M059J (cell line): ENCODE data around the gene KLHL11. TPM values are rescaled to one million over a fixed set of nuclear protein-coding genes. Genes with fewer than 3 reads are reported as not detected.

ENCODE experiments used
- DNase-seq: peaks from one replicate; pipeline ENCODE4 v3.0.0-alpha.2; 2012; ENCODE audit warnings: low read depth
- total RNA-seq: library from RNA; depleted of rRNA; stranded (reverse); fragments of >200 nt; shearing (Covaris generic); gene quantifications from 2 replicates; pipeline ENCODE4 v1.2.3, GENCODE V29; 2014; rRNA removed

Gene KLHL11, protein sequence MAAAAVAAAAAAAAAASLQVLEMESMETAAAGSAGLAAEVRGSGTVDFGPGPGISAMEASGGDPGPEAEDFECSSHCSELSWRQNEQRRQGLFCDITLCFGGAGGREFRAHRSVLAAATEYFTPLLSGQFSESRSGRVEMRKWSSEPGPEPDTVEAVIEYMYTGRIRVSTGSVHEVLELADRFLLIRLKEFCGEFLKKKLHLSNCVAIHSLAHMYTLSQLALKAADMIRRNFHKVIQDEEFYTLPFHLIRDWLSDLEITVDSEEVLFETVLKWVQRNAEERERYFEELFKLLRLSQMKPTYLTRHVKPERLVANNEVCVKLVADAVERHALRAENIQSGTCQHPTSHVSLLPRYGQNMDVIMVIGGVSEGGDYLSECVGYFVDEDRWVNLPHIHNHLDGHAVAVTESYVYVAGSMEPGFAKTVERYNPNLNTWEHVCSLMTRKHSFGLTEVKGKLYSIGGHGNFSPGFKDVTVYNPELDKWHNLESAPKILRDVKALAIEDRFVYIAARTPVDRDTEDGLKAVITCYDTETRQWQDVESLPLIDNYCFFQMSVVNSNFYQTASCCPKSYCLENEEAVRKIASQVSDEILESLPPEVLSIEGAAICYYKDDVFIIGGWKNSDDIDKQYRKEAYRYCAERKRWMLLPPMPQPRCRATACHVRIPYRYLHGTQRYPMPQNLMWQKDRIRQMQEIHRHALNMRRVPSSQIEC
- 12.1 and 17.1 TPM in 2 replicates for total RNA-seq

DNA sequence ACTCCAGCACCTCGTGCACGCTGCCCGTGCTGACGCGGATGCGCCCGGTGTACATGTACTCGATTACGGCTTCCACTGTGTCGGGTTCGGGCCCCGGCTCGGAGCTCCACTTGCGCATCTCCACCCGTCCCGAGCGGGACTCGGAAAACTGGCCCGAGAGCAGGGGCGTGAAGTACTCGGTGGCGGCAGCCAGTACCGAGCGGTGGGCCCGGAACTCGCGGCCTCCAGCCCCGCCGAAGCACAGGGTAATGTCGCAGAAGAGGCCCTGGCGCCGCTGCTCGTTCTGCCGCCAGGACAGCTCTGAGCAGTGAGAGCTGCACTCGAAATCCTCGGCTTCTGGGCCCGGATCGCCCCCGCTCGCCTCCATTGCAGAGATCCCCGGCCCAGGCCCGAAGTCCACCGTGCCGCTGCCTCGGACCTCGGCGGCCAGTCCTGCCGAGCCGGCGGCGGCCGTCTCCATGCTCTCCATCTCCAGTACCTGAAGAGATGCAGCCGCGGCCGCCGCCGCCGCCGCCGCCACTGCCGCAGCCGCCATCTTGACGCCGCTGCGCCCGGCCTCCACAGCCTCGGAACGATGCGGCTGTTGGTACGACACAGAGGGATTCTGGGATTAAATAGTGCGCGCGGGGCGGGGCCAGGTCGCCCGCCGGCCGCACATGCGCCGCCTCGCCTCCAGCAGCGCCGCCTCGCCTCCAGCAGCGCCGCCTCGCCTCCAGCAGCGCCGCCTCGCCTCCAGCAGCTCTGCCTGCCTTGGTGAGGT is at the start of gene KLHL11:
Gene KLHL11, minus strand, starts transcription at position 588 of the 760 bp plus-strand sequence. Its CDS starts 53 bp downstream, at position 535.
- peak; percentile 85 for DNase-seq

DNA sequence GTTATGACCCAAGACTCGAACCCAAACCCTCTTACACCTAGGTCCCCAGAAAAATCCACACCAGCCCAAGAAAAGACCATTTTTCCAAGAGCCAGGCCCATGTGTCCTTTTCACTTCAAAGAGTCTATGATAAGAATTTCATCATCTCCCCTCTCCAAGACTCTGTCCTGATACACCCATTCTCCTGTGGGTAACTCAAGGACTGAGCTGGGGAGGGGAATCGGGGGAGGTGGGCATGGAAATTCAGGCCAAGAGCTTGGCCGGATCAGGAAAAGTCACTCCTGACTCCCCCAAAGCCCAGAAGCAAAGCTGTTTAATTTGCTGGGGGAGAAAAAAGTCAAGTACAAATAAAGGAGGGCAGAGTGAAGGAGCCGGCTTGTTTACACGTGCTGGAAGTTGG is 49.8 kb upstream of the KLHL11 start:
- DNase-seq, result no peak

DNA sequence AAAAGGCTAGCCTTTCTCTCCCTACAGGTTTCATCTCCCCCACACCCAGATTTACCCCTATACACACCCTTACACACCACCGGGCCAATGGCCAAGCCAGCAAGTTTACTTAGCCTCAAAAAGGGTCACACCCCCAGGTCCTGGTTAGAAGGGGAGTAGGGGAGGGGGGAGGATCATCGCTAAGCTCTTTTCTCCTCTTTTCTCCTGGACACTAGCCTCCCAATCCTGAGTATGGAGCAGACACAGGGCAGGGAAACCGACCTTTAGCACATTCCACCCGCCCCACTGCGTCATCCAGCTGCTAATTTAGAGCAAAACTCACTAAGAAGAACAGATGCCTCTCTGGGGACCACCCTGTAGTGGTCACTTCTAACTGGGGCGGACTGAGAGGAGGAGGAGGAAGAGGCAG is 49.1 kb upstream of the KLHL11 start:
- no peak for DNase-seq

DNA sequence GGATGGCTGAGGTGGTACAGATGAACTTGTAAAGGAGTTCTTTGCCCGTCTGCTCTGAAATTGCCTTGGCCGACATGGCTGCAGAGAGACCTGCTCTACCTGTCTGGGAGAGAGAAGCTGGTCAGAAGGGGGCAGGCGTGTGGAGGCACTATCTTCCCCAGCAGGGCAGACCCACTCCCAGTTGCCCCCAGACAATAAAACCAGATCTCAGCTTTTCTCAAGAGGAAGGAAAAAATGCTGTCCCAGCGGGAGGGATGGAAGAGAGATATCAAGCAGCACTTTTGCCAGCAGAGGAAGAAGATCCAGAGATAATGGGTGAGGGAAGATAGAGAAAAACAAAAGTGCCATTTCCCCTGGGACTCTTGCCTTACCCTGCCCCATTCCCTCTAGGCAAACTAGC is 48.6 kb upstream of the KLHL11 start:
- no peak for DNase-seq

DNA sequence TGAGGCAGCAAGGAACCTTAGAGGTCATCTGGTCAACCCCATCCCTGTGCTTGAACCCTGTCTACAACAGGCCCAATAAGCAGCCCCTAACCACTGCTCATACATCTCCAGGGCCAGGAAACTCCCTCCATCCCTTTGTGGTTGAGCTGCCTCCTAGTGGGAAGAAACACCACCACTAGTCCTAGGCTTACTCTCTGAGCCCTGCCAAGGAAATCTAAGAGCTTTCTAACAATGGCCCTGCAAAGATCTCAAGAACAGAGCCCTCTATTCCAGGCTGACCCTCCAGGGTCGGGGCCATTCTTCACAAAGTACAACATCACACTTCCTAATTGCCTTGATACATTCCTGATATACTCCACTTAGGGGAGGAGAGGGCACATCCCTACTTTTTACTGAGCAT is 47.7 kb upstream of the KLHL11 start:
- DNase-seq, result no peak

DNA sequence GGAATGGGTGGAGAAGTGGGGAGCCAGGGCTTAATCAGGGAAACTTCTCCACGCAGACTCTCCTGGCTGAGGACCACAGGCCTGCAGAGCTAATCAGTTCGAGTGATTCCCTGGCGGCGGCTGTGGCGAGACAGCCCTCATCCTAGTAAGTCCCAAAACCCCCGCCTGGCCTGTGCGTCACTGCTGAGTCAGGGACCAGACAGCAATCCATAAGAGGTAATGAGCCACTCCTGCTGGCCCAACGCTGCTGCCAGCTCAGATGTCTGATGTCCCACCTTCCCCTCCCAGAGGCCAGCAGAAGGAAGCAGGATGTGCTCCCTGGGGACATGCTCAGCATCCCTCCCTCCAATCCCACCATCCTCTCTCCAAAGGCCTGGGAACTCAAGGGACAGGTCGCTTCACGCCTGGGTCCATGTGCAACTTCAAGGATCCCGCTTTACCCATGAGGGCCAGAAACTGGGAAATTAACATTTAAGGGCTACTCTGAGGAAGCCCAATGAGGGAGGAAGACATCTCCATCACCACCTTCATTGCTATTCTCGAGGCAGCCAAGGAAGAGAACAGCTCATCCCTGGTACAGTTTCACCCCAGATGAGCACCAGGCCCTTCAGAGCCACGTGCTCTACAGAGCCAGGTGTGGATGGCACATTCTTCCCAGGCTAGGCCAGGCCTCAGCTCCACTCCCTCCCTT is 45.6 kb upstream of the KLHL11 start:
- peak; percentile 98 for DNase-seq

DNA sequence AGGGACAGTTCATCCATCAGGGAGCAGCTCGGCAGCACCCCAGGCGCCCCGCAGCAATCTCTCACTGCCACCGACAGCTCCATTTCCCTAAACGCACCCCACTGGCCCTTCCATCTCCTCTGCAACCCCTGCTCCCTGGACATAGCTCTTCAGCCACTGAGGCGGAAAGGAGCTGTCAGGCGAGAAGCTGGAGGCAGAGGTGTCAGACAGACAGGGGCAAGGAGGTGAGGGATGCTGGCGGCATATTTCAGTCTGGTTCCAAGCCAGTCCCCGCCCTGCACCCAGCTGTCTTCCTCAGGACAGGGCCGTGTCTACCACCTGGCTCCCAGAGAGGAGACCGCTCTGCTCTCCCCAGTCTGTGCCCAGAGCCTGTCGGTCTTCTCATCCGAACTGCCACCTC is 43.9 kb upstream of the KLHL11 start:
- no peak for DNase-seq

DNA sequence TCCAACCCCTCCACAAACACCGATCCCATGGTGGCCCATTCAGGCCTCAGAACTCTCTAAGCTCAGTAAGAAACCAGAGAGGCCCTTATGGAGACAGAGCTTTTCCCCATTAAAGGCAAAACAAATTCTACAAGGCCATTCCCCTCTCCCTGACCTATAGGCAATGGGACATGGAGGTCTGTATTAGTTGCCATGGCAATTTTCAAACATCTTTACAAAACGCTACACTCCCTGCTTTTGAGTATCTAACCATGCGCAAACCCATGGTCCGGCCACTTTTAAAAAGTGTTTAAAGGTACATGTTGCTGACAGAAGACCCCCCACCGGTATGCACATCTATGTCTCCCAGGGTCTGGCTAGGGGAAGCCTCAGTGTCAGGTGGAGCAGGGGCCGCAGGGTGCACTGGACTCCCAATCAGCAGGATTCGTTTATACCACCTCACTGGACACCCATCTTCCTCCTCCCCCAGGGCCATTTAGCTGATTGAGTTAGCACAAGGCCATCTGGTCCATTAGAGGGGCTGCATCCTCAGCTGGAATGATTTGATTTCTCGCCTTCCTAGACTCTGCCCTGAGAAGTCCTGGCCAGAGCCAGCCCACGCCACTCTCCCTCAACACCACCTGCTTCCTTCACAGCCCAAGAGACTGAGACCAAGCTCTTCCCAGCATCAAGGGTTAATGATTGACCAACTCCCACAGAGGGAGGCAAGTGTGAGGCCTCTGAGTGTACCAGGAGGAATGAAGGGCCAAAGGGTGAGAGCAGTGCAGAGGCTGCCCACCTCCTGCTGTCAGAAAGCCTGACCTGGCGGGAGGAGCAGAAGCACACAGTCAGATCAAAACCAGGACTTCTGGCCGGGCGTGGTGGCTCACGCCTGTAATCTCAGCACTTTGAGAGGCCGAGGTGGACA is 42.7 kb upstream of the KLHL11 start:
- DNase-seq, result peak; percentile 60

DNA sequence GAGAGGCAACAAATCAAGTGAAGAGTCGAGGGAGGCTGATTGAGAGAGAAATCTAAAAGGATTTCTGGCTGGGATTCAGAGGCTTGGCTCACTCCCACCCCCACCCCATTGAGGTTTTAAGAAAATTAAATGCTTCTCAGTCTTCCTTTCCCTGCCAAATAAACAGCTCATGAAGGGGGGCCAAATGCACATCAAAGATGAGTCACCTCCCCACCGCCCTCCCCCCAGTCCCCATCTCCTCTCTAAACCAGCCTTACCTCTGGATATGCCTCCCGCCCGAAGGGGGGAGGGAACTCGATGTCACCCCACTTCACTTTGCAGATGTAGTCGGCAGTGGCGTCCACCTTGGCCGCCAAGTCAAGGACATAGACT is 41.9 kb upstream of the KLHL11 start:
- DNase-seq, result peak; percentile 89

DNA sequence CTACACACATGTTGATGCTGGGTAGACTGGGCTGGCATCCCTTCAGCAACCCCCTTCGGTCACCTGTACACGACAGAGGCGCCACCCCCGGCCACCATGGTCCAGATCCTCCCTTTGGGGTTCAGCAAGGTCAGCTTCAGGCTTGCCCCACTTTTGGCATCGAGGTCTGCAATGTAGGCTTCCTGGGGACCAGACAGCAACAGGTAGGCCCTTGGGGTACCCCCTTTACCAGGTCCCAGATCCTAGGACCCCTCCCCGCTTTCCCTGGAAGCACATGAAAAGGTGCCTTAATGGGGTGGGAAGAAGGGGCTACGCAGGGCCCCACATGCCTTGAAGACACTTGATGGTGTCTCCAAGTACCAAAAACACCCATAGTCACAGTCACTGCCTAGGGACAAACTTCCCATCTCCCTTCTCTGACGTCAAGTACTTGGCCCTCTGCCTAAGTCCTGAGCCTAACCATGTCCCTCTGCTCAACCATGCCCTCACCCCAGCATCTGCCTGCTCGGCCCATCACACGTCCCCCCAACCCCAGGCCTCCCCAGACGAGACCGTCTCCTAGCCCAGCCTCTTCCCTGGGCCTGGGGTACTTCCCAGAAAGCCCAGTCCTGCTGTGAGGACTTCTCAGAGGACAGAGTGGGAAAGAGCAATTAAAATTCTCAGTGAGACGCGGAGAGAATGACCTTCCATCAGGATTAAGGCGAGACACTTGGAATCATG is 41.4 kb upstream of the KLHL11 start:
- peak; percentile 52 for DNase-seq

DNA sequence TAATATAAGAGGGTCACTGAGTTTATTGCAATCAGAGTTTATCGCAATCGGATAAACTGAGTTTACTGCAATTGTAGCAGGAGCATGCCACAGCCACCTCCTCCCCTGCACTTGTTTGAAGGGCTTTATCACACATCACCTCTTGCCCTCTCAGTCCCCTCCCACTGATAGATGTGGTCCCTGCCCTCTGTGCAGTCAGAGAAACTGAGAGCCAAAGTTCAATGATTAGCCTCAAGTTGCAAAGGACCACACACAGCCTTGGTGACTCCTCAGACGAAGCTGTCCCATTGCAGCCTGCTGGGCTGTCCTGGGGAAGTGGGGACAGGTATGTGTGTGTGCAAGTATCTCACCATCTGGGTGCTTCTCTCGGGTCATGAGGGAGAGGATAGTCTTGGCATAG is 39.9 kb upstream of the KLHL11 start:
- no peak for DNase-seq

DNA sequence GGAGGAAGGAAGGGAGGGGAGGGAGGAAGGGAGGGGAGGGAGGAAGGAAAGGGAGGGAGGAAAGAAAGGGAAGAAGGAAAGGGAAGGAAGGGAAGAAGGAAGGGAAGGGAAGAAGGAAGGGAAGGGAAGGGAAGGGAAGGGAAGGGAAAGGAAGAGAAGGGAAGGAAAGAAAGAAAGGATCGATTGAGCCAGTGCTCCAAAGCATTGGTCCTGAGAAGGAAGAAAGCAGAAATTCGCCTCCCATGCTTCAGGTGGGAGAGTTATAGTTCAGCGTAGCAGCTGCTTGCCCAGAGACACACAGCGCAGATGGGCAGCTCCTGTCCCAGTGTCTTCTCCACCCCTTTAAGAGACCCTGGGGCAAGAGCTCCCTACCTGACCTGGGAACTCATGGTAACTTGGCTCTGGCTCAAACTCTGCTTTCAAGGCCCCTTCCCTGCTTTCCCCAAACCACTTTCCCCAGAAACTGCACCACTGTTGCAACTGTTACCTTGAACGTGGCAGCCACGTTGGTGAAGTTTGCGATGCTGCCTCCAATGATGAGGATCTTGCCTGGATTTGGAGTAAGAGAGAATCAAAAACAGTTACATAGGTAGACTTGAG is 39.1 kb upstream of the KLHL11 start:
- no peak for DNase-seq

DNA sequence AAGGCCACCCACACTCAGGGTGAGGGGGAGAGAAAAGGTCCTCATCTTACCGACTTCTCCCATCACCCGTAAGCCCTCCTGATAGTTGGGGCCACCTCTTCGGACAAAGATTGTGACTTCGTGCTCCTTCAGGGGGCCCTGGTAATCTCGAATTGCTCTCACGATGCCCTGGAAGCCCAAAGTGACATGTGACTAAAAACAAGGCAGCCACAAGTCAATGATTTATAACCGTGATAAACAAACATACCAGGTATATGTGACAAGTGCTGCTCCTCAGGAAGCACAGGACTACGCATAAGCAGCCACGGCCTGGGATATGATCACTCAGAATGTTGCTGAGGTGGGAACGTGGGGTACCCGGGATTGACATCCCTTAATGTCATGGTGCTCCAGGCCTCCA is 36.4 kb upstream of the KLHL11 start:
- no peak for DNase-seq

DNA sequence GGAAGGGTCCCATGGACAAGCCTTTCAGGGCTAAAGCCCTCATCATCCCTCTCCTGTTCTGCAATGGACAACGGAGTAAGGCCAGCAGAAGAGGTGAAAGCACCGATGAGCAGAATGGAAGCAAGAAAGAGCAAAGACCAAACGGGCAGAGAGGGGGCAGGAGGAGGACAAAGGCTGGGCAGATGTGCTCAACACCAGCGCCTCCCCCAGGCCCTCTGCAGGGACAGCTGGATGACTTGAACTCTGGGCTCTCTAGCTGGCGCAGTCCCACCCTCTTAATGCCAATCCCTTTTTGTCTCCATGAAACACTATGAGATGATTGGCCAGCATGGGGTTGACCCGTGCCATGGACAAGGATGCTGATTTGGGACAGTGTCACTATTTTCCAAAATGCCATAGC is 31.5 kb upstream of the KLHL11 start:
- DNase-seq, result no peak

DNA sequence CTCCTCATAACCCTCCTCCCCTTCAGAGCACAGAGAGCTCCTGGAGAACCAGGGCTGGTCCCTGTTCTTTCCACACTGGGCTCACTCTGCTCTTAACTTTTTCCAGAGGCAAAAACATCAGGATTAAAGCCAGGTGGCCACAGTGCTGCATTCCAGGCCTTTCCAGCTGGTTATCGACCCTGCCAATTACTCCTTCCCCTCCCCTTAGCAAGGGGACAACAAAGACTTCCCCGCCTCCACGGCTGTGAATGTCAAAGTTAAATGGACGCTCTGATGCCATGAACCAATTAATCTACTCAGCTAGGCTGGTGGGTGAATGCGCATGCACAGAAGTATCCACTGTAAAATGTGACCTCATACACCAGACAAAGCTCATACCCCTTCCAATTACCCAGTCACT is 30.4 kb upstream of the KLHL11 start:
- DNase-seq, result no peak

DNA sequence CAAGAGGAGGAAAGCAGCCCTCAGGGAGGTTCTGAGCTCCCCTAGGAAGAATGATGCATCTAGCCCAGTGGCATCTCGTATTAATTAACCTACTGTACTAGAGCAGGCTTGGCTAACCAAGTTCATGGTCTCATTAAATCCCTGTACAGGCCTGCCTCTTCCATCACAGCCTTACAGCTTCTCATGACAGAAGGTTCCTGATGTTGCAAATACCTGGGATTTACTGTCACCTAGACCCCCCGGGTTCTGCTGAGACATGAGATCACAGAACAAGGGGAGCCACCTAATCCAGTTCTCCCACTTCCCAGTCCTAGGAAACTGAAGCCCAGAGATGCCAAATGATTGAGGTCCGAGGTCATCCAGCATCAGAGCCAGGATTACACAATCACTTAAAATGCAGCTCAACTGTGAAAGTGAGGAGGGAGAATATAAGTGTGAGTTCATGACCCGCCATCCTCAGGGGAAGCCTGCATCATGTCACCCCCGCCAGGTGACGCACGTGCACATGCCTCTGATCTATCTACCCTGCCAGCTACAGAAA is 29.6 kb upstream of the KLHL11 start:
- peak; percentile 76 for DNase-seq

DNA sequence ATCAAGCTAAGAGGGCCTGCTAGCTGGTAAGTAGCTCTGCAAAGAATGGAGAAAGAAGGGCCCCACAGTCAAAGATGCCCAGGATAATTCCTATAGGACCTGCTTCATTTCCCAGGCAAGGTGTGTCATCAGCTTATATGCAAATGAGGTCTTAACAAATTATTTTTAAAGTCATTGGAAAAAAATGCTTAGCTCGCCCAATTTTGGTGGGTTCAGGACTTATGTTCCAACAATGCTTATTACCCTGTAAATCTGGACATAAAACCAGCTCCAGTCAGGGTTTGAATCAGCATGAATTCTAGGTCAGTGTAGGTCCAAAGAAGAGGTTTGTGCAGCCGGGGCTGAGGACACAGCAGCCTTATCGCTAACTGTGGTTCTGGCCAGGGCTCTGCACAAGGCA is 28.2 kb upstream of the KLHL11 start:
- no peak for DNase-seq

DNA sequence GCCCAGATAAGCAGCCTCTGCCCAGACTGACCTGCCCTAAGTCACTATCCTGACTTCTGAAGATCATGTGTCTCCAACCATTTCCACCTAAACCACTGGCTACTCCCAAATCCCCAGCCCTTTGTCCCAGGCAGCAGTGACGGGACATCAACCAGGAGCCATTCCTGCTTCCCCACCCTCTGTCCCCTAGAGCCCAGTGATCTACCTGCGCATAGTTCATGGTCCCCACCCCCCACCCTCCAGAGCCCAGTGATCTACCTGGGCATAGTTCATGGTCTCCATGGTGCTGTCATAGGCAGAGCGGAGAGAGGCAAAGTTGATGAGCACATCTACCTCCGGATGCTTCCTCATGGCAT is 26.8 kb upstream of the KLHL11 start:
- no peak for DNase-seq

DNA sequence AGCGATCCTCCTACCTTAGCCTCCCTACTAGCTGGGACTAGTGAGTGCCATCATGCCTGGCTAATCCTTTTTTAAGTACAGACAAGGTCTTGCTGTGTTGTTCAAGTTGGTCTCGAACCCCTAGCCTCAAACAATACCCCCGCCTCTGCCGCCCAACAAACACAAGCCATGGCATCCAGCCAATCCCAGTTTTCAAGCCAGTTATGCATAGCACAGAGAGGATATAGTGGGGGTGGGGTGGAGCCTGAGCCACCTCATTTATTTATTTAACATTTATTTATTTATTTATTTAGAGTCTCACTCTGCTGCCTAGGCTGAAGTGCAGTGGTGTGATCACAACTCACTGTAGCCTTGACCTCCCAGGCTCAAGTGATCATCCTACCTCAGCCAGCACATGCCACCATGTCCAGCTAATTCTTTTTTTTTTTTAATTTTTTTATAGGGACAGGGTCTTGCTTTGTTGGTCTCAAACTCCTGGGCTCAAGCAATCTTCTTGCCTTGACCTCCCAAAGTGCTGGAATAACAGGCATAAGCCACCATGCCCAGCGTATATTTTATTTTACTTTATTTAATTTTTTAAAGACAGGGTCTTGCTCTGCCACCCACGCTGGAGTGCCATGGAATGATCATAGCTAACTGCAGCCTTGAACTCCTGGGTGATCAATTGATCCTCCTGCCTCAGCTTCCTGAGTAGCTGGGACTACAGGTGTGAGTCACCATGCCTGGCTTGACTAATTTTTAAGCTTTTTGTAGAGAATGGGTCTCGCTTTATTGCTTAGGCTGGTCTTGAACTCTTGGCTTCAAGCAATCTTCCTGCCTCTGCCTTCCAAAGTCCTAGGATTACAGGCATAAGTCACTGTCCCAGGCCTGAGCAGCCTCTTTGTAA is 26.2 kb upstream of the KLHL11 start:
- DNase-seq, result no peak
